Hindlimb muscle (tissue), 1 donor: ENCODE results near the gene MYO18B. TPM values are rescaled to one million over a fixed set of nuclear protein-coding genes. Genes with fewer than 3 reads are reported as not detected.

Experiments
- DNase-seq: peaks from one replicate; pipeline ENCODE4 v3.0.0-alpha.2; 2013
- polyA plus RNA-seq: library from polyadenylated mRNA; unstranded; fragments of 120-200 nt; gene quantifications from one replicate; pipeline ENCODE4 v1.2.1, GENCODE V29; 2013; ENCODE audit not compliant: insufficient read length

MYO18B gene
- polyA plus RNA-seq, 1 donor: 118 TPM

DNA sequence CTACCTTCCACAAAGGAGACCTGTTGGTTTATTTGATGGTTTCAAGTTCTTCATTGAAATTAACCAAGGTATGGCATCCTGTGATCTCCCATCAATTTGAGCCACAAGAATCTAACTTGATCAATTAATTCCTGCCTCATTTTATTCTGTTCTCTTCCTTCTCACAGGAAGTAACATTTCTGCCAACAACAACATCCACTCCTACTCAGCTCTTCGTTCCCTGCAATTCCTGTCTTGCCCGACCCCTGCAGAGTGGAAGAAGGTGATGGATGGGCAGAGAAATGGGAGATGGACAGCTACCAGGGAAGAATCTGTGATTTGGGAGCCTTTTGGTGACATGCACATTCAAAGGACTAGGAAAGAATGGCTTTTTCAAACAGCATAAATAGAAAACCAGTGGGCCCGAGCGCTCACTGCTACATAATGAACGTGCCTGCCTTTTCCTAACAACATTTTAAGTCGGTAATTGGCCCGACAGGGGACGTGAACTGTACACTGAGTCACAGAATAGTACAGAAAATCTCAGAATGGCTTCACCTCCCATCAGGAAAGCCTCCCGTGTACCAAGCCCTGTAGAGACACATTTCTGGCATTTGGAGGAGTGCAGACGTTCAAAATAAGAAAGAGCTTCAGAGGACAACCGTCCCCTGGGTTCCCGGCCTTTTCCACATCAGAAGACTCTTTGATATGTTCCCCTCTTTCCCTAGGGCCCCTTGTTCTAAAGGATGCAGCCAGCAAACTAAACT, 314.6 kb downstream of the MYO18B start:
- no peak for DNase-seq

GRCh38 chr22:26057731-26058130, 315.7 kb downstream of the MYO18B start:
- no peak for DNase-seq

GRCh38 chr22:26064048-26064447, 322.1 kb downstream of the MYO18B start:
- DNase-seq: no peak

- no peak for DNase-seq
Measured at GRCh38 chr22:26065847-26066246, 323.9 kb downstream of the MYO18B start.

DNA sequence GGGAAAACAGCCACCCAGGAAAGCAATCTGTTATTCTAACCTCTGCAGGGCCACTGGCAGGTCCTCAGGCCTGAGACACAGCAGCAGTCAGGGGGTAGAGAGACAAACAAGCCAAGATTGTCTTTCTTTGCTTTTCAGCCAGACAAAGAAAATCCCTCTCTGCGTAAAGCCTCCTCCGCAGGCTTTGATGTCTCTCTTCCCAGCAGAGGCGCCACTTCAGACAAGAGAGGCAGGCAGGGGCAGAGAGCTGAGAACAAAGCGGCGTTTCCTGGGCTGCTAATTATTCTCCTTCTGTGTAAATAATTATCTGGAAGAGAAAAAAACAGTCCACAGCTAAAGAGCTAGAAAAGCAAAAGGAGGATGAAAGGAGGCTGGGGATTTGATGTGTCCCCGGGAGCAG, 324.5 kb downstream of the MYO18B start:
- no peak for DNase-seq

DNA sequence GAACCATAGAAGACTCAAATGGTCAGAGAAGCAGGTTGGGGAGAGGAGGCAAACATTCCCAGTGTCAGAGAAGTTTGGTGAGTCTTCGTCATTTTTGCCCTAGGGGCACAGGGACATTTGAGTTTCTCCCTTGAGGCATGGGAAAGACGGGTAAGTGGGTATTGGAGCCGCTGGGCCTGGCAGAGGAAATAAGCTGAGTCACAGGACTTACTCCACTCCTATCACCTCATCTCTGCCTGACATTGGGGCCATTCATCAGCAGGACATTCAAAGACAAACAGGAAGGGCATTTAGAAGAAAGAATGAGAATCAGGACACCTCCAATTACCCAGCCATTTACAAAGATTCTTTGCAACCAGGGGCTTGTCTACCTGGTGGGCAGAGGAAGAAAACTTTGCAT, 326.6 kb downstream of the MYO18B start:
- no peak for DNase-seq

DNA sequence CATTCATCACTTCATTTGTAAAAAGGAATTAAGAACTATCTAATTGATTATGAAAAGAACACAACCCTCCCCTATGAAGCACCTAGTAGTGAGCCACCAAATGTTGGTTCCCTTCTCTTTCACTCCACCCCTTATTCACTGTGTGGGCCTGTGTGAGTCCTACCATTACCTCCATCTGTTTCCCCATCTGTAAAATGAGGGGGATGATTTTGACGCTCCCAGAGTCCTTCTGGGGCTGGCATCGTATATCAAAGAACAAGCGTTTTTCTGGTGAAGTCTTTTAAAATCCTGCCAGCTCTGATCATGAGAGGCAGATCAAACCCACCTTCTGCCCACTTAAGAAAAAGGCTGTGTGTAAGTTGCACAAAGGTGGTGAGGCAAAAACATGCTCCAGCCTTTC, 330.6 kb downstream of the MYO18B start:
- no peak for DNase-seq

DNA sequence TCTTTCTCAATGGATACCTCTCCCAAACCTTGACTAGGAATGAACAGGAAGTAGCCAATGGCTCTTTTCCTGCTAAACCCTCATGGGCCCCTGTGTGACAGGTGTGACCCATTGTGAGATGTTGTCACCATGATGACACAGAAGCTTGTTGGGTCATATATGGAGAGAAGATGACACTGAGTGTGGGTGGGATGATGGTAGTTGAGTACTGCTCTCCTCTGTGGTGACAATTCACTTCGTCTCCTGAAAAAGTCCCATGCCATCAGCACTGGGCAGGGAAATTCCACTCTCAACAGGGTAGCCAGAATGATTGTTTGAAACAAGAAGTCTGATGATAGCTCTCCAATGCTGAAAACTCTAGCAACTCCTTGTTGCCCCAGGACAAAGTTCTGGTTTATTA, 333.3 kb downstream of the MYO18B start:
- no peak for DNase-seq

DNA sequence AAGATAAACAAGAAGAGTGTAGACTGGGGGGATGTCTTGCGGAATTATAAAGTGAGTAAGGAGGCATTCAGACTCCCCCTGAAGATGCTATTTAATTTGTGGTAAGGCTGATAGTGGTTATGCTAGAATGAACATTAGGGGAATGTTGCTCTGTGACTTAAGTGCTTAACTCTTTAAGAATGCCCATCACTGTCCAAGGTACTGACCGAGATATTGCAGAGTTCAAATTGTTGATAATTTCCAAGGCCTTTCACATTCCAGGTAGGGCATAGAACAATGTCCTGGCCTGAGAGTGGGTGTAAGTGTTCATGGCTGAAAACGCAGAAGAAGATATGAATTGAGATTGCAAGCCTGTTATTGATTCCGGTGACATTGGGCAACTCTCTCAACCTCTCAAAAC, 337.0 kb downstream of the MYO18B start:
- no peak for DNase-seq

Other genes starting within 250 kb of the MYO18B start
- 9.0 TPM for gene GRK3, start 177.5 kb upstream of the MYO18B start, polyA plus RNA-seq